Heart left ventricle (tissue), 13 donors: ENCODE data around the gene CCL2.

ENCODE experiments used
- POLR2A ChIP-seq, 2 donors: fragments of 450-650 bp; IDR thresholded peaks; one replicate each; pipeline ENCODE4 v1.6.1; 2017; ENCODE audit warnings: antibody characterized with exemption in 2 of 2, mild to moderate bottlenecking in 2 of 2, moderate library complexity in 2 of 2
- TF ChIP-seq, protein P1 (sequence below), 12 donors: fragments of 200-600 bp; sonication (generic) in 4 of 12; IDR thresholded peaks; one replicate each; pipeline versions ENCODE4 v1.5.0 to v1.8.0; 2018 to 2022; ENCODE audit warnings: antibody characterized with exemption in 12 of 12, mild to moderate bottlenecking in 5 of 12
- donor health status: ischemic (EF 13 %, LVEDD 7.1; RV severe dilation, severe dysfunction).
- donor health status: DM: no; HTN: yes; CAD: no.
- donor health status: DM: no; HTN: no; CAD: no.
- donor health status: ischemic (EF 25% LVEDD 6.9; RV normal size, moderate dysfunction).
- donor health status: ischemic (EF 25% LVEDD 5.7; RV mildly dilated, moderate dysfunction).
- donor health status: ischemic (EF 35%, LVEDD 5.7; RV mildly dilated, moderate dysfunction).
- donor health status: nonischemic (EF 11% LVEDD 7.7; RV severe dilation, severe dysfunction).
- donor health status: DM: yes; HTN: yes; CAD: no.
- donor health status: PGD.
- donor health status: ischemic (EF 29% LVEDD 5.4; RV normal size, mild dysfunction).
- donor health status: nonischemic (EF 23%, LVEDD 6.1; RV moderate dilation, normal function).

GRCh38 chr17:34237458-34237857 lies 17.6 kb upstream of the CCL2 start:
- TF ChIP-seq, protein P1, sequence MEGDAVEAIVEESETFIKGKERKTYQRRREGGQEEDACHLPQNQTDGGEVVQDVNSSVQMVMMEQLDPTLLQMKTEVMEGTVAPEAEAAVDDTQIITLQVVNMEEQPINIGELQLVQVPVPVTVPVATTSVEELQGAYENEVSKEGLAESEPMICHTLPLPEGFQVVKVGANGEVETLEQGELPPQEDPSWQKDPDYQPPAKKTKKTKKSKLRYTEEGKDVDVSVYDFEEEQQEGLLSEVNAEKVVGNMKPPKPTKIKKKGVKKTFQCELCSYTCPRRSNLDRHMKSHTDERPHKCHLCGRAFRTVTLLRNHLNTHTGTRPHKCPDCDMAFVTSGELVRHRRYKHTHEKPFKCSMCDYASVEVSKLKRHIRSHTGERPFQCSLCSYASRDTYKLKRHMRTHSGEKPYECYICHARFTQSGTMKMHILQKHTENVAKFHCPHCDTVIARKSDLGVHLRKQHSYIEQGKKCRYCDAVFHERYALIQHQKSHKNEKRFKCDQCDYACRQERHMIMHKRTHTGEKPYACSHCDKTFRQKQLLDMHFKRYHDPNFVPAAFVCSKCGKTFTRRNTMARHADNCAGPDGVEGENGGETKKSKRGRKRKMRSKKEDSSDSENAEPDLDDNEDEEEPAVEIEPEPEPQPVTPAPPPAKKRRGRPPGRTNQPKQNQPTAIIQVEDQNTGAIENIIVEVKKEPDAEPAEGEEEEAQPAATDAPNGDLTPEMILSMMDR (IDR thresholded peaks at IDR 0.05) = no peak
- no peak for TF ChIP-seq POLR2A (IDR thresholded peaks at IDR 0.05)
